C4-2B (cell line): ENCODE data around the gene AIFM3.

ENCODE experiments used
- CTCF ChIP-seq: fragments of 450-650 bp; conservative IDR thresholded peaks from 2 replicates; pipeline ENCODE4 v1.5.1; 2017; ENCODE audit warnings: mild to moderate bottlenecking
- ZFX ChIP-seq: fragments of 450-650 bp; IDR thresholded peaks from 2 replicates; pipeline ENCODE4 v1.6.1; 2017

- TF ChIP-seq CTCF, result no peak
- no peak for TF ChIP-seq ZFX
Observed at GRCh38 chr22:20996598-20997535, 29.8 kb downstream of the AIFM3 start.
